Stimulated activated CD4-positive, alpha-beta T cell treated with anti-CD3 and anti-CD28 coated beads, Interleukin-1b, Interleukin-23, amount 100 ng/mL, for 1 hour (primary cell): ENCODE measurements around the gene SLC38A10.

Source experiments
- DNase-seq, 2 donors: peaks; one replicate each; pipeline ENCODE4 v3.0.0-alpha.2; 2020; ENCODE audit warnings: low read depth in 2 of 2

SLC38A10 gene

GRCh38 chr17:81277946-81278693 is 17.0 kb downstream of the SLC38A10 start:
- DNase-seq: no peak

- no peak for DNase-seq
Observed at GRCh38 chr17:81277421-81277820, 17.7 kb downstream of the SLC38A10 start.

- DNase-seq: no peak
Observed at GRCh38 chr17:81276781-81277180, 18.3 kb downstream of the SLC38A10 start.

GRCh38 chr17:81274471-81274855 is 20.6 kb downstream of the SLC38A10 start:
- DNase-seq: no peak

GRCh38 chr17:81273698-81274470 is 21.2 kb downstream of the SLC38A10 start:
- DNase-seq: no peak

- no peak for DNase-seq
Observed at GRCh38 chr17:81272616-81273015, 22.5 kb downstream of the SLC38A10 start.

GRCh38 chr17:81271226-81271625 is 23.9 kb downstream of the SLC38A10 start:
- DNase-seq: no peak

- no peak for DNase-seq
Observed at GRCh38 chr17:81270279-81270678, 24.8 kb downstream of the SLC38A10 start.

GRCh38 chr17:81267390-81268067 is 27.6 kb downstream of the SLC38A10 start:
- no peak for DNase-seq

GRCh38 chr17:81265576-81265975 is 29.5 kb downstream of the SLC38A10 start:
- DNase-seq: no peak

- DNase-seq: no peak
Observed at GRCh38 chr17:81264640-81265039, 30.5 kb downstream of the SLC38A10 start.

- no peak for DNase-seq
Observed at GRCh38 chr17:81263371-81264181, 31.5 kb downstream of the SLC38A10 start.

GRCh38 chr17:81261582-81262336 is 33.3 kb downstream of the SLC38A10 start:
- DNase-seq: no peak

GRCh38 chr17:81261096-81261495 is 34.0 kb downstream of the SLC38A10 start:
- DNase-seq: no peak

GRCh38 chr17:81260641-81261040 is 34.5 kb downstream of the SLC38A10 start:
- DNase-seq: no peak

GRCh38 chr17:81260171-81260570 is 34.9 kb downstream of the SLC38A10 start:
- DNase-seq: no peak

- DNase-seq: no peak
Observed at GRCh38 chr17:81259058-81259605, 36.0 kb downstream of the SLC38A10 start.

- no peak for DNase-seq
Observed at GRCh38 chr17:81258292-81258691, 36.8 kb downstream of the SLC38A10 start.

- DNase-seq: no peak
Observed at GRCh38 chr17:81257533-81257932, 37.6 kb downstream of the SLC38A10 start.

GRCh38 chr17:81256616-81257015 is 38.5 kb downstream of the SLC38A10 start:
- DNase-seq: no peak
